ENCODE results near the gene RELN. TPM values are rescaled to one million over a fixed set of nuclear protein-coding genes. Genes with fewer than 3 reads are reported as not detected.

The RELN gene
- total and polyA plus RNA-seq, 3 donors from 2014 or later = 3.8 to 5.8 (median 5.2) TPM

- Histone ChIP-seq H3K27me3 (no peaks in the 10 kb centered on the region), H3K27ac (no peak overlapping the region), H3K9me3 (no peaks in the 10 kb centered on the region), H3K4me3 (no peak overlapping the region), H3K36me3 (ENCODE audit: low read depth, missing control alignments) (no peaks in the 10 kb centered on the region), H3K4me1 (no peaks in the 10 kb centered on the region)
- intact Hi-C loops (cut with DNase I; ENCODE audit: low total_unique reads) = no loop called here
- no peak for TF ChIP-seq POLR2A (IDR thresholded peaks at IDR 0.05)
- no peak for TF ChIP-seq CTCF (IDR thresholded peaks at IDR 0.05)
- no peak for DNase-seq
- 65 to 69% methylated on average over 1 of the region's 1 CpG for WGBS, 2 donors
Observed at GRCh38 chr7:103799298-103799697, 190.2 kb downstream of the RELN start.

GRCh38 chr7:103797647-103798307, 191.7 kb downstream of the RELN start:
- Histone ChIP-seq H3K4me1 (no peaks in the 10 kb centered on the region), H3K9me3 (no peaks in the 10 kb centered on the region), H3K27me3 (no peaks in the 10 kb centered on the region), H3K4me3 (no peak overlapping the region), H3K27ac (no peak overlapping the region), H3K36me3 (ENCODE audit: low read depth, missing control alignments) (no peaks in the 10 kb centered on the region)
- WGBS, 2 donors = 40 to 41% methylated on average over 3 of the region's 3 CpGs
- intact Hi-C loops (cut with DNase I; ENCODE audit: low total_unique reads) = no loop called here
- no peak for TF ChIP-seq CTCF (IDR thresholded peaks at IDR 0.05)
- no peak for TF ChIP-seq POLR2A (IDR thresholded peaks at IDR 0.05)
- no peak for DNase-seq

- Histone ChIP-seq H3K4me3 (no peak overlapping the region), H3K4me1 (no peaks in the 10 kb centered on the region), H3K27ac (no peak overlapping the region), H3K36me3 (ENCODE audit: low read depth, missing control alignments) (no peaks in the 10 kb centered on the region), H3K9me3 (no peaks in the 10 kb centered on the region), H3K27me3 (no peaks in the 10 kb centered on the region)
- DNase-seq = no peak
- intact Hi-C loops (cut with DNase I; ENCODE audit: low total_unique reads) = no loop called here
- WGBS, 2 donors = 89 to 94% methylated on average over 7 of the region's 7 CpGs
- TF ChIP-seq POLR2A (IDR thresholded peaks at IDR 0.05) (no peak), CTCF (IDR thresholded peaks at IDR 0.05) (no peak)
Observed at GRCh38 chr7:103796327-103796962, 193.0 kb downstream of the RELN start.

- Histone ChIP-seq H3K27ac (no peak overlapping the region), H3K4me3 (no peak overlapping the region), H3K27me3 (no peaks in the 10 kb centered on the region), H3K4me1 (no peaks in the 10 kb centered on the region), H3K36me3 (ENCODE audit: low read depth, missing control alignments) (no peaks in the 10 kb centered on the region), H3K9me3 (no peaks in the 10 kb centered on the region)
- intact Hi-C loops (cut with DNase I; ENCODE audit: low total_unique reads) = no loop called here
- no peak for TF ChIP-seq CTCF (IDR thresholded peaks at IDR 0.05)
- TF ChIP-seq POLR2A (IDR thresholded peaks at IDR 0.05) = no peak
- DNase-seq = no peak
Observed at GRCh38 chr7:103795787-103796186, 193.7 kb downstream of the RELN start.

- intact Hi-C loops (cut with DNase I; ENCODE audit: low total_unique reads) = no loop called here
- no peak overlapping the region for H3K4me3 ChIP-seq
- TF ChIP-seq POLR2A (IDR thresholded peaks at IDR 0.05) (no peak), CTCF (IDR thresholded peaks at IDR 0.05) (no peak)
- no peak overlapping the region for H3K27ac ChIP-seq
- no peak for DNase-seq
- WGBS, 2 donors = 78 to 93% methylated on average over 1 of the region's 1 CpG
- no peaks in the 10 kb centered on the region for H3K4me1 ChIP-seq
- no peaks in the 10 kb centered on the region for H3K36me3 ChIP-seq (ENCODE audit: low read depth, missing control alignments)
- H3K27me3 ChIP-seq = no peaks in the 10 kb centered on the region
- H3K9me3 ChIP-seq = no peaks in the 10 kb centered on the region
Observed at GRCh38 chr7:103795107-103795506, 194.4 kb downstream of the RELN start.

Data from testis (tissue), 3 donors.